ENCODE data around the gene TM9SF1. TPM values are rescaled to one million over a fixed set of nuclear protein-coding genes. Genes with fewer than 3 reads are reported as not detected.

The TM9SF1 gene
- 10 to 100 TPM; 45.2 to 55.8 (median 46.7) TPM for polyA plus RNA-seq (ENCODE audit: insufficient read length in 3 of 3)
- long read RNA-seq, donor 1, transcript TM9SF1-201 (6 exons, 2,452 nt), result major isoform, 23 of 26 reads
- long read RNA-seq, donor 1, partial matches to known transcripts, result 0 of 26 reads
- long read RNA-seq, donor 1, other reads (novel, unspliced or antisense), result 0 of 26 reads
- long read RNA-seq, donor 2, transcript TM9SF1-201 (6 exons, 2,452 nt), result major isoform, 29 of 51 reads
- long read RNA-seq, donor 2, partial matches to known transcripts, result 19 of 51 reads
- long read RNA-seq, donor 2, other reads (novel, unspliced or antisense), result 0 of 51 reads
- long read RNA-seq, donor 3, transcript TM9SF1-201 (6 exons, 2,452 nt), result major isoform, 18 of 31 reads
- long read RNA-seq, donor 3, partial matches to known transcripts, result 7 of 31 reads
- long read RNA-seq, donor 3, other reads (novel, unspliced or antisense), result 0 of 31 reads
- long read RNA-seq, donor 4, transcript TM9SF1-201 (6 exons, 2,452 nt), result major isoform, 28 of 40 reads
- long read RNA-seq, donor 4, partial matches to known transcripts, result 11 of 40 reads
- long read RNA-seq, donor 4, other reads (novel, unspliced or antisense), result 0 of 40 reads
- long read RNA-seq, donor 5, transcript TM9SF1-201 (6 exons, 2,452 nt), result major isoform, 7 of 10 reads
- long read RNA-seq, donor 5, partial matches to known transcripts, result 0 of 10 reads
- long read RNA-seq, donor 5, other reads (novel, unspliced or antisense), result 0 of 10 reads
- long read RNA-seq, donor 6, transcript TM9SF1-201 (6 exons, 2,452 nt), result major isoform, 17 of 40 reads
- long read RNA-seq, donor 6, partial matches to known transcripts, result 22 of 40 reads
- long read RNA-seq, donor 6, other reads (novel, unspliced or antisense), result 0 of 40 reads
- long read RNA-seq, donor 7, transcript TM9SF1-201 (6 exons, 2,452 nt), result major isoform, 18 of 27 reads
- long read RNA-seq, donor 7, partial matches to known transcripts, result 7 of 27 reads
- long read RNA-seq, donor 7, other reads (novel, unspliced or antisense), result 0 of 27 reads
- long read RNA-seq, donor 8, partial matches to known transcripts, result 0 of 3 reads
- long read RNA-seq, donor 8, other reads (novel, unspliced or antisense), result 0 of 3 reads
- long read RNA-seq, donor 9, transcript TM9SF1-201 (6 exons, 2,452 nt), result major isoform, 26 of 52 reads
- long read RNA-seq, donor 9, partial matches to known transcripts, result 24 of 52 reads
- long read RNA-seq, donor 9, other reads (novel, unspliced or antisense), result 0 of 52 reads
- long read RNA-seq, donor 10, transcript TM9SF1-201 (6 exons, 2,452 nt), result major isoform, 18 of 36 reads
- long read RNA-seq, donor 10, partial matches to known transcripts, result 16 of 36 reads
- long read RNA-seq, donor 10, other reads (novel, unspliced or antisense), result 0 of 36 reads
- long read RNA-seq, donor 11, partial matches to known transcripts, result 0 of 5 reads
- long read RNA-seq, donor 11, other reads (novel, unspliced or antisense), result 0 of 5 reads
- long read RNA-seq, donor 12, transcript TM9SF1-201 (6 exons, 2,452 nt), result major isoform, 26 of 55 reads
- long read RNA-seq, donor 12, partial matches to known transcripts, result 26 of 55 reads
- long read RNA-seq, donor 12, other reads (novel, unspliced or antisense), result 0 of 55 reads
- long read RNA-seq, donor 13, transcript TM9SF1-201 (6 exons, 2,452 nt), result major isoform, 6 of 17 reads
- long read RNA-seq, donor 13, partial matches to known transcripts, result 10 of 17 reads
- long read RNA-seq, donor 13, other reads (novel, unspliced or antisense), result 0 of 17 reads
- long read RNA-seq, donor 14, result 0 reads
- long read RNA-seq, donor 15, result 0 reads
- long read RNA-seq, donor 16, transcript TM9SF1-201 (6 exons, 2,452 nt), result major isoform, 18 of 45 reads
- long read RNA-seq, donor 16, partial matches to known transcripts, result 23 of 45 reads
- long read RNA-seq, donor 16, other reads (novel, unspliced or antisense), result 0 of 45 reads

- DNase-seq, result peak; percentile 89
Measured at GRCh38 chr14:24195186-24196070, at the start of gene TM9SF1. TSS of gene TM9SF1 (minus strand) at chr14:24195441. CDS start at chr14:24195019, 422 bp downstream.

GRCh38 chr14:24243336-24243836 is 48.1 kb upstream of the TM9SF1 start:
- no peak for DNase-seq

- DNase-seq, result peak; percentile 93
Measured at GRCh38 chr14:24241829-24242443, 46.7 kb upstream of the TM9SF1 start.

- DNase-seq, result no peak
Measured at GRCh38 chr14:24240110-24240918, 45.1 kb upstream of the TM9SF1 start.

GRCh38 chr14:24238527-24239037 is 43.3 kb upstream of the TM9SF1 start:
- DNase-seq, result no peak

- DNase-seq, result no peak
Measured at GRCh38 chr14:24238123-24238522, 42.9 kb upstream of the TM9SF1 start.

- no peak for DNase-seq
Measured at GRCh38 chr14:24237463-24237955, 42.3 kb upstream of the TM9SF1 start.

GRCh38 chr14:24236689-24237462 is 41.6 kb upstream of the TM9SF1 start:
- no peak for DNase-seq

GRCh38 chr14:24235804-24236688 is 40.8 kb upstream of the TM9SF1 start:
- no peak for DNase-seq

- no peak for DNase-seq
Measured at GRCh38 chr14:24234095-24235005, 39.1 kb upstream of the TM9SF1 start.

GRCh38 chr14:24233538-24233866 is 38.3 kb upstream of the TM9SF1 start:
- DNase-seq, result no peak

- DNase-seq, result no peak
Measured at GRCh38 chr14:24232645-24233537, 37.6 kb upstream of the TM9SF1 start, which contains the start of gene GMPR2. TSS of gene GMPR2 (plus strand) at chr14:24232929. CDS start at chr14:24233254, 325 bp downstream.

GRCh38 chr14:24232121-24232644 is 36.9 kb upstream of the TM9SF1 start, which contains the start of gene NEDD8:
TSS of gene NEDD8 (minus strand) at chr14:24232367. CDS start at chr14:24232267, 100 bp downstream.
- DNase-seq, result peak; percentile 90
